Esophagus muscularis mucosa (tissue), 3 donors: ENCODE data around the gene GTF2H4.

ENCODE experiments used
- CTCF ChIP-seq, 3 experiments: fragments of 200-600 bp in 2 of 3; fragments of 450-650 bp in 1 of 3; sonication (generic) in 2 of 3; IDR thresholded peaks; one replicate each; pipeline ENCODE4 v1.5.1; 2017 to 2019; ENCODE audit warnings: antibody characterized with exemption in 3 of 3, mild to moderate bottlenecking in 2 of 3, moderate library complexity in 1 of 3
- POLR2A ChIP-seq: fragments of 450-650 bp; IDR thresholded peaks from one replicate; pipeline ENCODE4 v1.6.1; 2017; ENCODE audit warnings: antibody characterized with exemption, moderate library complexity, mild to moderate bottlenecking, low read depth

- TF ChIP-seq CTCF (IDR thresholded peaks at IDR 0.05) (no peak), POLR2A (no peak)
Measured at GRCh38 chr6:30879684-30880427, 28.2 kb upstream of the GTF2H4 start.
